Gastrocnemius medialis (tissue), 4 donors: ENCODE results near the gene IGFBP4.

ENCODE experiments used
- POLR2A ChIP-seq, 2 donors: fragments of 450-650 bp; IDR thresholded peaks; one replicate each; pipeline ENCODE4 v1.6.1; 2017; ENCODE audit warnings: antibody characterized with exemption in 2 of 2, mild to moderate bottlenecking in 2 of 2, moderate library complexity in 2 of 2
- TF ChIP-seq, protein P1 (sequence below), 5 experiments: fragments of 450-650 bp in 3 of 5; fragments of 200-600 bp in 2 of 5; sonication (generic) in 2 of 5; IDR thresholded peaks in 4 of 5; conservative IDR thresholded peaks in 1 of 5; 1 replicate in 4 of 5; 2 replicates in 1 of 5; pipeline ENCODE4 v1.5.1; 2016 to 2019; ENCODE audit warnings: antibody characterized with exemption in 5 of 5, mild to moderate bottlenecking in 3 of 5, moderate library complexity in 3 of 5

DNA sequence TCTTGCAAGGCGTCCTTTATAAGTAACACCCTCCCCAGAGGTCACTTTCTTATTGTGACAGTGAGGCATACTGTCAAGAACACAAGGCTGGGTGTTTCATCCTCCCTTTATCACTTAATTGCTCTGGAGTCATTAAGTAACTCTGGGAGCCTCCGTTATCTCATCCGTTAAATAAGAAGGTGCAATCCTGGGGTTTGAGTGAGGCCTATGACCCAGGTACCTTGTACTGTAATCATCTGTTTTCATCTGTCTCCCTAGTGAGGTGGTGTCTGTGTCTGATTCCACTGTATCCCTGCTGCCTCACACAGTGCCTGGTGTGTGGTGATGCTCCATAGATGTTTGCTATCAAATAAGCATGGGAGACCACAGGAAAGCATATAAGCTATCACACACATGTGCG lies 40.4 kb downstream of the IGFBP4 start:
- TF ChIP-seq, protein P1, sequence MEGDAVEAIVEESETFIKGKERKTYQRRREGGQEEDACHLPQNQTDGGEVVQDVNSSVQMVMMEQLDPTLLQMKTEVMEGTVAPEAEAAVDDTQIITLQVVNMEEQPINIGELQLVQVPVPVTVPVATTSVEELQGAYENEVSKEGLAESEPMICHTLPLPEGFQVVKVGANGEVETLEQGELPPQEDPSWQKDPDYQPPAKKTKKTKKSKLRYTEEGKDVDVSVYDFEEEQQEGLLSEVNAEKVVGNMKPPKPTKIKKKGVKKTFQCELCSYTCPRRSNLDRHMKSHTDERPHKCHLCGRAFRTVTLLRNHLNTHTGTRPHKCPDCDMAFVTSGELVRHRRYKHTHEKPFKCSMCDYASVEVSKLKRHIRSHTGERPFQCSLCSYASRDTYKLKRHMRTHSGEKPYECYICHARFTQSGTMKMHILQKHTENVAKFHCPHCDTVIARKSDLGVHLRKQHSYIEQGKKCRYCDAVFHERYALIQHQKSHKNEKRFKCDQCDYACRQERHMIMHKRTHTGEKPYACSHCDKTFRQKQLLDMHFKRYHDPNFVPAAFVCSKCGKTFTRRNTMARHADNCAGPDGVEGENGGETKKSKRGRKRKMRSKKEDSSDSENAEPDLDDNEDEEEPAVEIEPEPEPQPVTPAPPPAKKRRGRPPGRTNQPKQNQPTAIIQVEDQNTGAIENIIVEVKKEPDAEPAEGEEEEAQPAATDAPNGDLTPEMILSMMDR (IDR thresholded peaks at IDR 0.05 in 4 of 5, conservative IDR thresholded peaks at IDR 0.05 in 1 of 5): no peak
- TF ChIP-seq POLR2A (IDR thresholded peaks at IDR 0.05): no peak
